ENCODE measurements around the gene FTL. TPM values are rescaled to one million over a fixed set of nuclear protein-coding genes. Genes with fewer than 3 reads are reported as not detected.

FTL gene
- total RNA-seq, 2 experiments from 2014 or later, result 467 to 602 TPM

GRCh38 chr19:48954595-48955307 lies 10.4 kb upstream of the FTL start, which contains the start of gene BAX:
Gene BAX (plus strand): TSS chr19:48954875. CDS start chr19:48954929, 54 bp downstream.
- peak within 1 kb of the TSS; percentile 83 for H2AFZ ChIP-seq (ENCODE audit: low read length)
- intact Hi-C loops (cut with micrococcal nuclease; ENCODE audit: unreplicated experiment), result no loop called here

GRCh38 chr19:48955308-48955958 lies 9.7 kb upstream of the FTL start:
- no peak for DNase-seq (ENCODE audit: low spot score)
- Histone ChIP-seq H4K20me1 (ENCODE audit: insufficient read depth, low read length) (no peaks in the 10 kb centered on the region), H3K79me2 (ENCODE audit: insufficient read depth, low read depth, low read length) (peaks cover 12% of the 10 kb centered on the region; the same call in 1 of the 2 replicates), H3K9me2 (ENCODE audit: insufficient read depth, low read length) (no peaks in the 10 kb centered on the region), H3K36me3 (ENCODE audit: insufficient read depth, low read length) (peaks cover 16% of the 10 kb centered on the region; the same call in 1 of the 2 replicates), H3K4me2 (ENCODE audit: low read length) (peak overlapping the region; percentile 100), H3K27ac (ENCODE audit: low read depth, low read length, poor library complexity, severe bottlenecking) (peak overlapping the region; percentile 51), H3K4me1 (ENCODE audit: insufficient read depth, low read length, poor library complexity, severe bottlenecking) (peaks cover 18% of the 10 kb centered on the region), H2AFZ (ENCODE audit: low read length) (no peak overlapping the region; the same call in 1 of the 2 replicates), H3K4me3 (ENCODE audit: low read depth, low read length, poor library complexity, severe bottlenecking) (peak overlapping the region; percentile 87), H3K9me3 (ENCODE audit: low read length) (no peaks in the 10 kb centered on the region)
- TF ChIP-seq EZH2phosphoT487 (IDR thresholded peaks at IDR 0.05; ENCODE audit: borderline replicate concordance, low read depth, low read length) (no peak), CTCF (conservative IDR thresholded peaks at IDR 0.05; ENCODE audit: low read length) (no peak)
- ChIA-PET CTCF (ENCODE audit: unreplicated experiment) (interaction anchor here (0.6 kb wide), 1 partner anchor 679 kb away, joined by 3 read pairs; no protein-coding TSS in a partner anchor), POLR2A (interaction anchor here (0.6 to 1.5 kb wide), 2 partner anchors 24 to 38 kb away, joined by 5 to 6 read pairs; partner anchors contain the start of genes GYS1 and RUVBL2)
- BruUV-seq (replicated peaks), result no TSS peak
- intact Hi-C loops (cut with micrococcal nuclease; ENCODE audit: unreplicated experiment), result no loop called here

More at GRCh38 chr19:48954595-48955307, 10.4 kb upstream of the FTL start, which contains the start of gene BAX:
- ChIA-PET POLR2A (interaction anchor here (0.6 to 1.5 kb wide), 8 partner anchors 11 to 292 kb away, joined by 3 to 9 read pairs (median 4); partner anchors contain the start of genes GYS1 and RUVBL2), CTCF (ENCODE audit: unreplicated experiment) (interaction anchor here (0.6 kb wide), 1 partner anchor 118 kb away, joined by 3 read pairs; no protein-coding TSS in a partner anchor)
- peaks cover 18% of the 10 kb centered on the region for H3K4me1 ChIP-seq (ENCODE audit: insufficient read depth, low read length, poor library complexity, severe bottlenecking)
- H3K4me2 ChIP-seq (ENCODE audit: low read length), result peak within 1 kb of the TSS; percentile 100
- H3K79me2 ChIP-seq (ENCODE audit: insufficient read depth, low read depth, low read length), result peaks cover 12% of the 10 kb centered on the region; the same call in 1 of the 2 replicates
- H3K27ac ChIP-seq (ENCODE audit: low read depth, low read length, poor library complexity, severe bottlenecking), result peak within 1 kb of the TSS; percentile 51
- peak within 1 kb of the TSS; percentile 87 for H3K4me3 ChIP-seq (ENCODE audit: low read depth, low read length, poor library complexity, severe bottlenecking)
- no peaks in the 10 kb centered on the region for H3K9me3 ChIP-seq (ENCODE audit: low read length)
- no peak for TF ChIP-seq EZH2phosphoT487 (IDR thresholded peaks at IDR 0.05; ENCODE audit: borderline replicate concordance, low read depth, low read length)
- H3K36me3 ChIP-seq (ENCODE audit: insufficient read depth, low read length), result peaks cover 16% of the 10 kb centered on the region; the same call in 1 of the 2 replicates
- peak; percentile 99 for DNase-seq (ENCODE audit: low spot score)
- H4K20me1 ChIP-seq (ENCODE audit: insufficient read depth, low read length), result no peaks in the 10 kb centered on the region
- H3K9me2 ChIP-seq (ENCODE audit: insufficient read depth, low read length), result no peaks in the 10 kb centered on the region
- no TSS peak for BruUV-seq (replicated peaks)

- Histone ChIP-seq H3K27ac (ENCODE audit: low read depth, low read length, poor library complexity, severe bottlenecking) (no peak overlapping the region), H3K4me3 (ENCODE audit: low read depth, low read length, poor library complexity, severe bottlenecking) (no peak overlapping the region), H3K9me3 (ENCODE audit: low read length) (no peaks in the 10 kb centered on the region), H3K36me3 (ENCODE audit: insufficient read depth, low read length) (peaks cover 16% of the 10 kb centered on the region; the same call in 1 of the 2 replicates), H3K4me1 (ENCODE audit: insufficient read depth, low read length, poor library complexity, severe bottlenecking) (peaks cover 31% of the 10 kb centered on the region), H3K4me2 (ENCODE audit: low read length) (no peak overlapping the region), H4K20me1 (ENCODE audit: insufficient read depth, low read length) (no peaks in the 10 kb centered on the region), H2AFZ (ENCODE audit: low read length) (no peak overlapping the region), H3K79me2 (ENCODE audit: insufficient read depth, low read depth, low read length) (peaks cover 12% of the 10 kb centered on the region; the same call in 1 of the 2 replicates), H3K9me2 (ENCODE audit: insufficient read depth, low read length) (no peaks in the 10 kb centered on the region)
- ChIA-PET CTCF (ENCODE audit: unreplicated experiment) (no interaction called here), POLR2A (no interaction called here)
- intact Hi-C loops (cut with micrococcal nuclease; ENCODE audit: unreplicated experiment), result no loop called here
- BruUV-seq (replicated peaks), result no TSS peak
- TF ChIP-seq CTCF (conservative IDR thresholded peaks at IDR 0.05; ENCODE audit: low read length) (no peak), EZH2phosphoT487 (IDR thresholded peaks at IDR 0.05; ENCODE audit: borderline replicate concordance, low read depth, low read length) (no peak)
- DNase-seq (ENCODE audit: low spot score), result no peak
Measured at GRCh38 chr19:48958006-48958405, 7.1 kb upstream of the FTL start.
